ENCODE measurements around the gene CD79B.

Gene CD79B
- total RNA-seq = 3.2 to 3.7 reads per million in 2 donors

- DNase-seq = no peak
These were observed at the start of gene CD79B for GRCh38 chr17:63931981-63932561. TSS of gene CD79B (minus strand) at chr17:63932331. CDS start at chr17:63932261, 70 bp downstream.

GRCh38 chr17:63978272-63979200 is 46.4 kb upstream of the CD79B start:
- DNase-seq = no peak

- no peak for DNase-seq
These were observed 44.6 kb upstream of the CD79B start for GRCh38 chr17:63976702-63977101.

GRCh38 chr17:63975541-63976092 is 43.5 kb upstream of the CD79B start:
- no peak for DNase-seq

- no peak for DNase-seq
These were observed 42.6 kb upstream of the CD79B start for GRCh38 chr17:63974594-63975192.

DNA sequence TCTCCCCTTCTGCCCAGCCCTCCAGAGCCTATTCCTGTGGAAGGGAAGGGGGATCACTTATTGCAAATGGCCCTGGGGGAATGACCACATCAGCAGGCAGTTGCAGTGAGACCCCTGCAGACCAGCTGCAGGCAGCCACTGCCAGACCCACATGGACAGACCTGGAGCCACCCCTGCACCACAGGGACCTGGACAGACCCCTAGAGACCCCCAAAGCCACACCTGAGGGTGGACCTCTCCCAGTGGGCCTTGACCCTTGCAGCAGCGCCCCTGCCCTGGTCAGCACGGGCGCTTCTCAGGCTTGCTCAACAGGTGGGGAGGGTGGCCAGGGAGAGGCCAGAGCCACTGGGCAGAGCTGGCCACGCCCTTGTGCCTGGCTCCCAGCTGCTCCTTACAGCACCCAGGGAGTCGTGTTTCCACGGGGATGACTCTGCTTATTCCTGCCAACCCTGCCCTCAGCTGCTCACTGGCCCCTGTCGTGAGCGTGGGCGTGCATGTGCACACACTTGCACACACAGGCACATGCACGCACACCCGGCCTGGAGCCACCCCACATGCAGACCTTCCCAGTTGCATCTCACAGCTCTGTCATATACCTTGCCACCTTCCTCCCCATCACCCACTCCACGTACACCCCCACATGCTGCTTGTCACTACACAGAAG is 41.9 kb upstream of the CD79B start:
- DNase-seq = no peak

DNA sequence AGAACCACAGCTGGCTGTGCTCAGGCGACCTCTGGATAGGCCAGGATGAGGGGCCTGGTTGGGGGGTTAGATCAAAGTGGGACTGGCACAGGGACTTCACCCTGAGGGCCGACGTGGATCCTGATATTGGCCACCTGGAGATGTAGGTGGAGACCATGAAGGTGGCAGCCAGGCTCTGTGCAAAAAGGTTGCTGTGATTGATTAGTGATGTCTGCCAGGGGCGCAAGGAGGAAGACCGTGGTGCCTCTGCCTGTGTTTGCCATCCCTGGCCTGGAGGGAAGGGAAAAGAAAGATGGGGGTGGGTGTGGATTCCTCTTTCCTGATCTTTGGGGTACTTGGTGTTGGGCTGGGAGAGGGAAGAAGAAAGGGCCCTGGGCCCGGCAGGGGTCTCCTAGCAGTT is 41.1 kb upstream of the CD79B start:
- no peak for DNase-seq

DNA sequence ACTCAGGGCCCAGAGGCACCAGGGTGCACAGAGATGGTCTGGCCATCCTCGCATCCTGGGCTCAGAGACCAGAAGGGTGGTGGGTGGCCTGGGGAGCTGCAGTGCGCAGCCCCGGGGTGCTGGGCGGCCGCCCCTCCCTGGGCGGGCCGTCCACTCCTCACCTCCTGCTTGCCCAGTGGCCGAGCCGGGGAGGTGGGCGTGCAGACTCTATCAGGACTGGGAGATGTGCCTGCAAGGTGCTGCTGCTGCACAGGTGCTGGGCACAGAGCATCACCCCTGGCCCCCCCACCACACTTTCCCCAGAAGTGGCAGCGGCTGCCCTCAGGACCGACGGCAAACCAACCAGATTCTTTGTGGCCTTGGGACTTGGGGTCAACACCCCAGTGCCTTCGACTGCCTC is 40.7 kb upstream of the CD79B start, which contains the start of gene SCN4A:
Gene SCN4A (minus strand): TSS at position 123 of the 400 bp plus-strand sequence. CDS start 77 bp downstream, at position 46.
- DNase-seq = no peak

DNA sequence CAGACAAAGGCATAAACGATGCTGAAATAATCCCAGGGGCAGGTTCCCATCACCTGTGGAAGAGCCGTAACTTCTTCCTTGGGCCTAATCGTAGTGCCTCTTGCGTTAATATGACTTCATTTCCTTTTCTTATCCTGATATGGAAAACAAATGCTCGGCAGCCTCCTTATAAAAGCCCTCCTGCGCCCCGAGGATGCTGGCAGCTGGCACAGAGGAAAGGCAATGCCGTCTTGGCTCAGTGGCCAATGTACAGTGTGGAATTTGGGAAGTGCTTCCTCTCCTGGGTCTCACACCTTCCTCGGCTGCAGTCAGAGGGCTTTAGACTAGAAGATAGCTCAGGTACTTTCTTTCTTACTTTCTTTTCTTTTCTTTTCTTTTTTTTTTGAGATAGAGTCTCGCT is 37.1 kb upstream of the CD79B start:
- DNase-seq = no peak

GRCh38 chr17:63967953-63968352 is 35.8 kb upstream of the CD79B start:
- DNase-seq = no peak

- no peak for DNase-seq
These were observed 34.6 kb upstream of the CD79B start for GRCh38 chr17:63966646-63967264.

- no peak for DNase-seq
These were observed 31.0 kb upstream of the CD79B start for GRCh38 chr17:63963123-63963522.

- DNase-seq = no peak
These were observed 30.2 kb upstream of the CD79B start for GRCh38 chr17:63962298-63962744.

GRCh38 chr17:63961355-63962212 is 29.5 kb upstream of the CD79B start:
- no peak for DNase-seq

DNA sequence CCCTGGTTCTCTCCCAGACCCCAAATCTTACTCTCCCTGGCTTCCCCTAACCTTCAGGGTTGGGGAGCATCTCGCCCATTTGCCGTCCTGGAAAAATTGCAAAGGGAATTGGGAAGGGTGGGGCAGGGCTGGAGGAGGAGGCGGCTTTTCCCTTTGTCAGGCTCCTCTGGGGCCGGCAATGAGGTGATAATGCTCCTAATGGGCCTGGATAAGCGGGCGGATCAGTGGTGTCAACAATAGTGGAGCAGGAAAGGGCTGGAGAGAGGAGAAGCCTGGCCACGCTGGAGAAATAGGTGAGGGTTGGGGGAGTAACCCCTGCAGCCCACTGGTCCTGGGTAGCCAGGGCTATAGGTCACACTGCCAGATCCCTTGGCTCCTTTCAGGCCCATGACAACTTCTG is 28.3 kb upstream of the CD79B start:
- DNase-seq = no peak

GRCh38 chr17:63960006-63960405 is 27.9 kb upstream of the CD79B start:
- DNase-seq = no peak

- DNase-seq = no peak
These were observed 24.3 kb upstream of the CD79B start for GRCh38 chr17:63956296-63956920.

GRCh38 chr17:63955791-63956190 is 23.7 kb upstream of the CD79B start:
- DNase-seq = no peak

DNA sequence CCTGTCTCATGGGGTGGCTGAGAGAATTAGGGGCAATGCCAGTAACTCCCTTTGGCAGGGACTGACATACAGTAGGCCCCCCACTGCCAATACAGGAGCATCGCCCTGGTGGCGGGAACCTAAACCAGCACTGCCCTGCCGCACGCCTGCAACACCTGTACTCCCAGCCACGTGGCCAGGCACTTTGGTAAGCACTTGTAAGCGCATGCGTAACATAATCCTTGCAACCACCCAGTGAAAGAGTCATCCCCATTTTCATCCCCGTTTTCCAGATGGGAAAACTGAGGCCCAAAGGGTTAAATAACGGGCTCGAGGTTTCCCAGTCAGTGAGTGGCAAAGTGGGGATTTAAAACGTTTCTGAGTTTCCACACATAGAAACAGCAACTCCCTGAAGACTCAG is 23.1 kb upstream of the CD79B start:
- no peak for DNase-seq

GRCh38 chr17:63954402-63955063 is 22.4 kb upstream of the CD79B start:
- DNase-seq = no peak

Data from activated gamma-delta T cell (primary cell).